Left lung (tissue), 10 donors: Measurements from ENCODE around the gene PAK6. TPM values are rescaled to one million over a fixed set of nuclear protein-coding genes. Genes with fewer than 3 reads are reported as not detected.

Experiments
- ATAC-seq: fragments of 200-7000 bp; cut with Tn5 transposase; one replicate; pipeline ENCODE4 v1.9.1; 2020; ENCODE audit warnings: moderate library complexity
- DNase-seq, 4 donors: peaks; one replicate each; pipeline ENCODE4 v3.0.0-alpha.2; 2013 to 2020
- H3K27ac ChIP-seq, 2 donors: fragments of 200-600 bp; sonication (generic) in 1 of 2; one replicate each; pipeline versions ENCODE4 v1.5.0 to v1.8.0; 2020 to 2021
- H3K27me3 ChIP-seq, 2 donors: fragments of 200-600 bp; sonication (generic) in 1 of 2; one replicate each; pipeline versions ENCODE4 v1.5.0 to v1.8.0; 2020 to 2021
- H3K36me3 ChIP-seq, 2 donors: fragments of 200-600 bp; sonication (generic) in 1 of 2; one replicate each; pipeline versions ENCODE4 v1.5.0 to v1.8.0; 2020 to 2021
- H3K4me1 ChIP-seq, 2 donors: fragments of 200-600 bp; one replicate each; pipeline ENCODE4 v1.8.0; 2021
- H3K4me3 ChIP-seq, 2 donors: fragments of 200-600 bp; sonication (generic) in 1 of 2; one replicate each; pipeline versions ENCODE4 v1.5.0 to v1.8.0; 2020 to 2021; ENCODE audit warnings: mild to moderate bottlenecking in 1 of 2
- H3K9me3 ChIP-seq, 2 donors: fragments of 200-600 bp; sonication (generic) in 1 of 2; one replicate each; pipeline versions ENCODE4 v1.5.0 to v1.8.0; 2020 to 2021
- CTCF ChIP-seq, 2 donors: fragments of 200-600 bp; sonication (generic) in 1 of 2; IDR thresholded peaks; one replicate each; pipeline versions ENCODE4 v1.5.0 to v1.8.0; 2021; ENCODE audit warnings: antibody characterized with exemption in 2 of 2
- intact Hi-C, 2 donors: fragments of 100-400 bp; cut with DNase I; formaldehyde crosslinking; loops; one replicate each; pipeline versions ENCODE4 v1.11.2 to v1.14.2; 2022
- polyA plus RNA-seq, 6 donors: library from polyadenylated mRNA; unstranded; fragments of 120-200 nt; gene quantifications; one replicate each; pipeline ENCODE4 v1.2.1, GENCODE V29; 2013; ENCODE audit not compliant: insufficient read length in 6 of 6
- total RNA-seq, 2 donors: library from RNA; stranded (reverse); fragmentation: NEBNext Ultra II Directional; extraction: Animal tissue kit (Norgen Biotek cat#: 25700); gene quantifications; one replicate each; pipeline ENCODE4 v1.2.1, GENCODE V29; 2021
- donor health status: DM: no; HTN: yes; CAD: no.
- donor health status: DM: no; HTN: no; CAD: no.

PAK6 gene
- total and polyA plus RNA-seq, 8 donors, result 5.3 to 14.6 (median 8.1) TPM

DNA sequence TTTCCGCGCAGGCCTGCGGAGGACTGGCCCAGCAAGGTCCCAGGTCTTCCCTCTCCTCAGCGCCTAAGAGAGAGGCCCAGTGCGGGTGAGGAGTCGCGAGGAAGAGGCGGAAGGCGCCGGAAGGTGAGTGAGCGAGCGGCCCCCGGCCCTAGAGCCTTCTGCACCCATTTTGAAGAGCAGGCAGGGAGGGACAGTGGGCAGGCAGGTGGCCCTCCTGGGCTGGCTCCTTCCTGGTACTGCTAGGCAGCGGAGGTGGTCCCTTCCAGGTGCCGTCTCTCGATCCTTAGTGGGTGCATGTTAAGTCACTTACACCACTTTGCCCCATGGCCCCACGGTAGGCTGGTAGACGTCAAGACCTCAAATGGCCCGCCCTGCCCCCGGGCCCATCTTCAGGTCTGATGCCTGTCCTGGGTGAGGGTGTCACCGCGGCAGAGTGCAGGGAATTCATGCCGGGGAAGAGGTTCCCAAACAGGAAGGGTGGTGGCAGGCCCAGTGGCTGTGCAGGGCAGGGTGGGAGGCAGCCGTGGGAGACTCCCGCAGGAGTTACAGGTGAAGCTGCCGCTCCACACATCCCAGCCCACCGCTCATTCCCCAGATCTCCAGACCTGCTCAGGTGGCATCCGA, 14.4 kb downstream of the PAK6 start:
- Histone ChIP-seq H3K36me3 (no peaks in the 10 kb centered on the region), H3K9me3 (no peaks in the 10 kb centered on the region), H3K4me3 (peak overlapping the region; percentile 43 to 54), H3K27ac (no peak overlapping the region), H3K27me3 (peaks cover 7 to 28% of the 10 kb centered on the region in 2 donors), H3K4me1 (peaks cover 8 to 22% of the 10 kb centered on the region in 2 donors)
- DNase-seq (peak in 1 of 4 donors; percentile 69), ATAC-seq (peak; percentile 44)
- intact Hi-C loops, result no loop called here
- TF ChIP-seq CTCF (IDR thresholded peaks at IDR 0.05), result no peak

DNA sequence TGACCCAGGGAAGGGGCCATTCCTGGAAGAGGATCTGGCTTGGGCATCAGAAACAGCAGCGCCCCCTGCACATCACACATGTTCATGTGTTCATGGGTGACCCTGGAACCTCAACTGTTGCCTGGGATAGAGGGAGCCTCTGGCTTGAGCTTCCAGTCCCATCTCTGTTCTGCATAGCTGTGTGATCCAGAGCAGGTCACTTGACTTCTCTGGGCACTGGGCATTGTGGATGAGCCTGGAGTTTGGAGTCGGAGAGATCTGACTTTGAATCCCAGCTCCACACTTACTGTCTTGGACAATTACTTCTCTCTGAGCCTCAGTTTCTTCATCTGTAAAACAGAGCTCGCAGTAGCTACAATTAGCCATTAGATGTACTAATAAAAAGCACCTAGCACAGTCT, 15.6 kb downstream of the PAK6 start:
- peaks cover 7 to 28% of the 10 kb centered on the region in 2 donors for H3K27me3 ChIP-seq
- no peak overlapping the region for H3K4me3 ChIP-seq
- H3K36me3 ChIP-seq, result no peaks in the 10 kb centered on the region
- TF ChIP-seq CTCF (IDR thresholded peaks at IDR 0.05), result no peak
- peak in 1 of 4 donors; percentile 16 for DNase-seq
- no peak overlapping the region for H3K27ac ChIP-seq
- no peaks in the 10 kb centered on the region for H3K9me3 ChIP-seq
- no peak for ATAC-seq
- intact Hi-C loops, result no loop called here
- H3K4me1 ChIP-seq, result peaks cover 8 to 22% of the 10 kb centered on the region in 2 donors

DNA sequence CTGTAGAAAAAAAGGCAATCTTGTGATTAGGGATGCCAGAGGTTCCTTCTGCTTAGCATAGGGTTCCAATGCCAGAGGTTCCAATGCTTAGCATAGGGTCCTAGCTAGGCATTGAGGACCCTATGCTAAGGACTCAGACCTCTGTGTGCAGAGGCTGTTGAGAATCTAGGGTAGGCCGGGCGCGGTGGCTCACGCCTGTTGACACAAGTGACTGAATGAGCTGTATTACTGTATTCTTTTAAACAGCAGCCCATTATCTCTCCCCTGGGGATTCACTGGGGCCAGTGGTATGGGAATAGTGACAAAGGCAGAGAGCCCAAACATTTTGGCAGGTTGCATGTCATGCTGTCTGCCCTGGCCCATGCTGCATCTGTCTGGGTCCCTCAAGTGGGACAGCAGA, 16.2 kb downstream of the PAK6 start:
- H3K27me3 ChIP-seq, result peaks cover 7 to 28% of the 10 kb centered on the region in 2 donors

GRCh38 chr15:40256638-40257235, 17.9 kb downstream of the PAK6 start:
- no peak overlapping the region for H3K4me3 ChIP-seq
- no peaks in the 10 kb centered on the region for H3K9me3 ChIP-seq
- H3K27me3 ChIP-seq, result peaks cover 7 to 25% of the 10 kb centered on the region in 2 donors
- intact Hi-C loops, result no loop called here
- no peak for TF ChIP-seq CTCF (IDR thresholded peaks at IDR 0.05)
- no peak overlapping the region for H3K27ac ChIP-seq
- H3K4me1 ChIP-seq, result peaks cover 8 to 22% of the 10 kb centered on the region in 2 donors
- DNase-seq (peak in 1 of 4 donors; percentile 47), ATAC-seq (no peak)
- no peaks in the 10 kb centered on the region for H3K36me3 ChIP-seq

More for the DNA sequence above, 16.2 kb downstream of the PAK6 start:
- Histone ChIP-seq H3K9me3 (no peaks in the 10 kb centered on the region), H3K27ac (no peak overlapping the region), H3K4me3 (no peak overlapping the region), H3K36me3 (no peaks in the 10 kb centered on the region), H3K4me1 (peaks cover 8 to 22% of the 10 kb centered on the region in 2 donors)
- DNase-seq (peak in 1 of 4 donors; percentile 60), ATAC-seq (no peak)
- TF ChIP-seq CTCF (IDR thresholded peaks at IDR 0.05), result no peak
- intact Hi-C loops, result no loop called here

GRCh38 chr15:40257656-40258450, 19.0 kb downstream of the PAK6 start:
- no peak for TF ChIP-seq CTCF (IDR thresholded peaks at IDR 0.05)
- Histone ChIP-seq H3K4me3 (no peak overlapping the region), H3K36me3 (no peaks in the 10 kb centered on the region), H3K27me3 (peaks cover 0 to 14% of the 10 kb centered on the region in 2 donors), H3K4me1 (peaks cover 7 to 11% of the 10 kb centered on the region in 2 donors), H3K27ac (no peak overlapping the region), H3K9me3 (no peaks in the 10 kb centered on the region)
- DNase-seq, result peak in 1 of 4 donors; percentile 21
- intact Hi-C loops, result no loop called here
- no peak for ATAC-seq
